HG03571 (cell line): ENCODE data around the gene DNAI4.
A peak's percentile ranks its signal among the peaks of the same experiment; 100 is the strongest.

ENCODE experiments used
- ATAC-seq: cut with Tn5 transposase; IDR thresholded peaks from one replicate; pipeline ENCODE4 v1.9.1; 2021; ENCODE audit not compliant: unreplicated experiment

Gene DNAI4

GRCh38 chr1:66768965-66769364 is 155.7 kb downstream of the DNAI4 start:
- no peak for ATAC-seq

- ATAC-seq, result no peak
Observed at GRCh38 chr1:66767626-66768025, 157.0 kb downstream of the DNAI4 start.

DNA sequence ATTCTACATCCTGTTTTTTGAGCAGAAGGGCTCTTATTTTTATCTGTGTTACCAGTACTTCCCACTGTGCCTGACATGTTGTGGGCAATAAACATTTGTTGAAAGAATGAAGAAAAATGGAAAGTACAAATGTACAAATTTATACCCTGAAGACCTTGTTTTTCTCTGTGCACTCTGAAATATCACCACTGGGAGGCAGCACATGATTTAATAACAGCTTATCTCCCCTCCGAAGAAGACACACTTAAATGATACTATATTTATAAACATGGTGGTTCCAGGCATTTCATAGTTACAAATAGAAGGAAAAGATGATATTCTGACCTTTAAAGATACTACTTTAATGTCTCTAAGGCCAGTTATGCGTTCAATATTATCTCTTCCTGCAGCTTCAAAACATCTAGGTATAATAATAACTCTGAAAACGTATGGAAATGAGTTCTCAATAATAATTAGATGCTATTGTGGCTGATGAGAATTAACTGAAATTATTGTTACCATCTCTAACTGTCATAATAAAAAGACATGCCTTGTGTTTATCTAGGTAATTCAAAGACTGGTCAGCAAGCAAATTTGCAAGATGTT is 159.6 kb downstream of the DNAI4 start:
- ATAC-seq, result peak; percentile 69
